Mucosa of descending colon (tissue), 3 donors: ENCODE data around the gene LMX1A. TPM values are rescaled to one million over a fixed set of nuclear protein-coding genes. Genes with fewer than 3 reads are reported as not detected.

Experiments used
- ATAC-seq: fragments of 200-7000 bp; cut with Tn5 transposase; one replicate; pipeline ENCODE4 v1.9.1; 2020; ENCODE audit warnings: mild to moderate bottlenecking, moderate library complexity
- DNase-seq, 3 donors: peaks; one replicate each; pipeline ENCODE4 v3.0.0-alpha.2; 2020
- H3K36me3 ChIP-seq: fragments of 200-600 bp; one replicate; pipeline ENCODE4 v1.8.0; 2021; ENCODE audit warnings: low read depth, mild to moderate bottlenecking
- H3K4me1 ChIP-seq: fragments of 200-600 bp; one replicate; pipeline ENCODE4 v1.8.0; 2021; ENCODE audit warnings: low read depth, mild to moderate bottlenecking
- H3K4me3 ChIP-seq: fragments of 200-600 bp; one replicate; pipeline ENCODE4 v1.8.0; 2021; ENCODE audit warnings: mild to moderate bottlenecking
- H3K9me3 ChIP-seq: fragments of 200-600 bp; one replicate; pipeline ENCODE4 v1.8.0; 2021; ENCODE audit warnings: mild to moderate bottlenecking
- CTCF ChIP-seq: fragments of 200-600 bp; IDR thresholded peaks from one replicate; pipeline ENCODE4 v1.8.0; 2022; ENCODE audit warnings: antibody characterized with exemption, mild to moderate bottlenecking
- intact Hi-C, 2 donors: fragments of 100-400 bp; cut with DNase I in 1 of 2; cut with micrococcal nuclease in 1 of 2; formaldehyde crosslinking; loops; one replicate each; pipeline versions ENCODE4 v1.11.0 to v1.11.1; 2022; cut with DNase I, micrococcal nuclease
- total RNA-seq, 3 donors: library from RNA; stranded (reverse); fragmentation: NEBNext Ultra II Directional in 2 of 3; extraction: Animal tissue kit (Norgen Biotek cat#: 25700) in 2 of 3; gene quantifications; one replicate each; pipeline versions ENCODE4 v1.2.1 to v1.2.4, GENCODE V29; 2021 to 2023
- donor health status: DM: no; HTN: no; CAD: no; lungs with moderate emphysema.
- donor health status: DM: no; HTN: no; CAD: no.
- donor health status: DM: no; HTN: yes; CAD: no.

The LMX1A gene
- total RNA-seq, 3 donors from 2014 or later = 0.31 to 0.84 (median 0.38) TPM

DNA sequence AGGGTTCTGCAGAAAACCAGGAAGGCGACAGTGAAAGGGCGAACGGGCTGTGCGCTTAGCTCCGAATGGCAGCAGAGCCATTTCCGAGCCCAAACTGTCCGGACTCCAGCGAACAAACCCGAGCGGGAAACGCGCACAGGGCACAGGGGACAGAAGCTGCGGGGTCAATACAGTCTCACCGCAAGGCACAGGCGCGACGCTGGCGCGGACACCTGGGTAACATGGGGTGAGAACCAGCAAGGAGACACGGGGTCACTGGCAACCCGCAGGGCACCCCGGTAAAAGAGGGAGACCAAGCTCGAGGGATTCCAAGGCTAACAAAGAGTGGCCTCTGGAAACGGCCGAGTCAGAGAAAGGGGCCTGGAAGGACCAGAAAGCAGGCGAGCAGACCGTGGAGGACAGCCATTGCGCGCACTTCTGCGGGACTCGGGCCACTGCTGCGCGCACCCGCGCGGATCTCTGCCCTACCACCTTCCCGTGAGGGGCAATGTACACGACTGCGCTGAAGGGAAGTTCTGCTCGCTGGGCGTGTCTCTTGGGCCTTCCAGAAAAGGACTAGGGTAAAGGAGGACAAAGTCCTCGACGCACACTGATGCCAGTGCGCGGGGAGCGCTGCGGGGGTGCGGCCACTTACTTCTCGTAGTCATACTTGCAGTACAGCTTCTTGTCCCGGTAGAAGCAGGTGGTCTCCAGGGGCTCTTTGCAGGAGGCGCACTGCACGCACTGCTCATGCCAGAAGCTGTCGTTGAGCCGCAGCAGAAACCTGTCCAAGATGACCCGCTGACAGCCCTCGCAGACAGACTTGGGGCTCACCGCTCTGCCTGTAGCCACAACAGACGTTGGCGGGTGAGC lies 3.8 kb downstream of the LMX1A start:
- intact Hi-C loops = no loop called here
- Histone ChIP-seq H3K9me3 (no peaks in the 10 kb centered on the region), H3K4me1 (peaks cover 31% of the 10 kb centered on the region), H3K4me3 (no peak overlapping the region), H3K36me3 (no peaks in the 10 kb centered on the region)
- peak; percentile 76 to 79 (median 79) for DNase-seq
- TF ChIP-seq CTCF = no peak
- ATAC-seq = peak; percentile 88

GRCh38 chr1:165351863-165352441 lies 4.6 kb downstream of the LMX1A start:
- intact Hi-C loops = no loop called here
- TF ChIP-seq CTCF = no peak
- H3K4me1 ChIP-seq = peaks cover 30% of the 10 kb centered on the region
- no peaks in the 10 kb centered on the region for H3K9me3 ChIP-seq
- DNase-seq (no peak), ATAC-seq (peak; percentile 46)
- no peaks in the 10 kb centered on the region for H3K36me3 ChIP-seq
- no peak overlapping the region for H3K4me3 ChIP-seq

DNA sequence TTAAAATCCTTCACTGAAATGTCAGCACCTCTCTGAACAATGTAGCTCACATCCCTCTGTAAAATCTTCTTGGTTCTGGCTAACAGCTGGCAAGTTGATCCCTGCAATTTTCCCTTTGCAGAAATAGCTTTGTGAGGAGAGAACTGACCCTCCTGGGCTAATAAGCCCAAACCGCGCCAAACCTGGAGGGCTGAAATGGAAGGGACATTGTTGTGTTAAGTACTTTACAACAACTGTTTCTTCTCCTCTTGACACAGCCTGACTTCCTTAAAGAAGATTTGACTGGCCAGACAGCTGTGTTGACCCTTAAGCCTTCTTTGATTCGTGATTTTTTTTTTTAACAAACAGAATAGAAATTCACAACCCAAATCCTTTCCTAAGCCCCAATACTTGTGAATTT lies 5.7 kb downstream of the LMX1A start:
- DNase-seq (no peak), ATAC-seq (no peak)
- Histone ChIP-seq H3K4me3 (no peak overlapping the region), H3K4me1 (peaks cover 19% of the 10 kb centered on the region), H3K36me3 (no peaks in the 10 kb centered on the region), H3K9me3 (no peaks in the 10 kb centered on the region)
- intact Hi-C loops = no loop called here
- no peak for TF ChIP-seq CTCF

DNA sequence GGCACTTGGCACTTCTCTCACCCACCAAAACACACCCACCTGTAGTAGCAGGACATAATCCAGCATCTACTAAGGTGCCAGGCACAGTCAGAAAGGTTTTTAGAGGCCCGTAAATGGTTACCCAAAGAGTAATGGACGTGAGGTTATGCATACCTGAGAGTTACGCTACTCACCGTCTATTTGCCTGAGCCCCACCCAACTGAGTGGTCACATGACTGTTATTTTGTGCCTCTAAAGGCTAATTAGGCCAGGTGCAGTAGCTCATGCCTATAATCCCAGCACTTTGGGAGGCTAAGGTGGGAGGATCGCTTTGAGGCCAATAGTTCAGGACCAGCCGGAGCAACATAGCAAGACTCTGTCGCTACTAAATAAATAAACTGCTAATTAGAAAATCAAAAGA lies 11.0 kb downstream of the LMX1A start:
- ATAC-seq (no peak), DNase-seq (no peak)
- intact Hi-C loops = no loop called here
- H3K36me3 ChIP-seq = no peaks in the 10 kb centered on the region
- no peaks in the 10 kb centered on the region for H3K9me3 ChIP-seq
- no peaks in the 10 kb centered on the region for H3K4me1 ChIP-seq
- no peak overlapping the region for H3K4me3 ChIP-seq
- no peak for TF ChIP-seq CTCF

DNA sequence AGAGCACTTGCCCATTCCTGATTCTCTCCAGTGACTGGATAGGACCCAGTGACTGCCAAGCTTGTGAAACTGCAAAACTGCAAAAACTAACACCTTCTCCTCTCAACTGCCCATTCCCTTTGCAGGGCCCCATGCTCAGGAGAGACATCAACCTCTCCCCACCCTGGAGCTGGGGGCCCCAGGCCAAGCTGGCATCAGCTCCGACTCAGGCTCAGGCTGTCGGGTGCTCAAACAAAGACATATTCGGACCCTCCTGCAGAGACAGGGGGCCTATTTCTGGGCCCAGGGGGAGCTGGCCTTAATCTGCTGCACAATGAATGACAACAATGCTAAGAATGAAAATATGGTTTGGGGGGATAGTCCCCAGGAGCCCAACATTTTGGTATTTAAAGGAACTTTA lies 11.8 kb downstream of the LMX1A start:
- Histone ChIP-seq H3K4me3 (no peak overlapping the region), H3K4me1 (no peaks in the 10 kb centered on the region), H3K9me3 (no peaks in the 10 kb centered on the region), H3K36me3 (no peaks in the 10 kb centered on the region)
- intact Hi-C loops = no loop called here
- no peak for ATAC-seq
- no peak for TF ChIP-seq CTCF
- no peak for DNase-seq
